Heart right ventricle (tissue), 16 donors: ENCODE data around the gene TRIP10. TPM values are rescaled to one million over a fixed set of nuclear protein-coding genes. Genes with fewer than 3 reads are reported as not detected.

Experiments
- ATAC-seq, 8 donors: fragments of 200-7000 bp; cut with Tn5 transposase; one replicate each; pipeline ENCODE4 v1.9.1; 2020; ENCODE audit warnings: mild to moderate bottlenecking in 8 of 8, moderate library complexity in 8 of 8, moderate number of reproducible peaks in 1 of 8
- DNase-seq, 2 donors: peaks; one replicate each; pipeline ENCODE4 v3.0.0-alpha.2; 2020
- H3K27ac ChIP-seq, 10 donors: fragments of 200-600 bp; sonication (generic) in 2 of 10; one replicate each; pipeline versions ENCODE4 v1.5.0 to v1.8.0; 2020 to 2022; ENCODE audit warnings: mild to moderate bottlenecking in 3 of 10
- H3K27me3 ChIP-seq, 7 donors: fragments of 200-600 bp; one replicate each; pipeline ENCODE4 v1.8.0; 2021 to 2022; ENCODE audit warnings: mild to moderate bottlenecking in 2 of 7
- H3K36me3 ChIP-seq, 9 donors: fragments of 200-600 bp; sonication (generic) in 1 of 9; one replicate each; pipeline versions ENCODE4 v1.5.0 to v1.8.0; 2020 to 2022; ENCODE audit warnings: mild to moderate bottlenecking in 2 of 9
- H3K4me1 ChIP-seq, 9 donors: fragments of 200-600 bp; sonication (generic) in 1 of 9; one replicate each; pipeline versions ENCODE4 v1.5.0 to v1.8.0; 2020 to 2022; ENCODE audit warnings: mild to moderate bottlenecking in 4 of 9
- H3K4me3 ChIP-seq, 10 donors: fragments of 200-600 bp; sonication (generic) in 2 of 10; one replicate each; pipeline versions ENCODE4 v1.5.0 to v1.8.0; 2020 to 2022; ENCODE audit warnings: mild to moderate bottlenecking in 7 of 10, moderate library complexity in 2 of 10
- H3K9me3 ChIP-seq, 11 donors: fragments of 200-600 bp in 10 of 11; sonication (generic) in 2 of 11; one replicate each; pipeline versions ENCODE4 v1.5.0 to v1.8.0; 2013 to 2022; ENCODE audit warnings: mild to moderate bottlenecking in 2 of 11, control low read depth in 1 of 11, moderate library complexity in 1 of 11
- CTCF ChIP-seq, 9 donors: fragments of 200-600 bp; sonication (generic) in 2 of 9; IDR thresholded peaks; one replicate each; pipeline versions ENCODE4 v1.5.0 to v1.8.0; 2021 to 2022; ENCODE audit warnings: antibody characterized with exemption in 9 of 9, mild to moderate bottlenecking in 5 of 9, moderate library complexity in 1 of 9
- WGBS, 2 donors: extraction: QIAGEN DNeasy Blood & Tissue Kit; methylation state at CpG; one replicate each; pipeline ENCODE4 v1.1.7; 2013; ENCODE audit warnings: inconsistent platforms in 1 of 2; 5-methylcytosine and 5-hydroxymethylcytosine counted together
- intact Hi-C, 10 donors: fragments of 100-400 bp; cut with DNase I; formaldehyde crosslinking; loops; one replicate each; pipeline versions ENCODE4 v1.11.1 to v1.14.2; 2022
- polyA plus RNA-seq, 2 donors: library from polyadenylated mRNA; stranded (reverse); fragments of 200-250 nt; gene quantifications; one replicate each; pipeline ENCODE4 v1.2.3, GENCODE V29; 2013
- total RNA-seq, 10 donors: library from RNA; stranded (reverse); fragmentation: NEBNext Ultra II Directional in 3 of 10; extraction: Animal tissue kit (Norgen Biotek cat#: 25700) in 3 of 10; gene quantifications; one replicate each; pipeline versions ENCODE4 v1.2.1 to v1.2.4, GENCODE V29; 2021 to 2023
- donor health status: Arrhythmogenic right ventricular cardiomyopathy.
- donor health status: ischemic (EF 13 %, LVEDD 7.1; RV severe dilation, severe dysfunction).
- donor health status: healthy with polysubstance abuse.
- donor health status: DM: no; HTN: yes; CAD: no.
- donor health status: DM: no; HTN: no; CAD: no.
- donor health status: ischemic (EF 25% LVEDD 6.9; RV normal size, moderate dysfunction).
- donor health status: ischemic (EF 25% LVEDD 5.7; RV mildly dilated, moderate dysfunction).
- donor health status: healthy.
- donor health status: DM: yes; HTN: yes; CAD: no.
- donor health status: Ischemic cardiomyopathy.
- donor health status: ischemic (EF 35%, LVEDD 5.7; RV mildly dilated, moderate dysfunction).
- donor health status: nonischemic (EF 11% LVEDD 7.7; RV severe dilation, severe dysfunction).
- donor health status: DM: yes; HTN: yes; CAD: no.
- donor health status: PGD.
- donor health status: ischemic (EF 29% LVEDD 5.4; RV normal size, mild dysfunction).
- donor health status: nonischemic (EF 23%, LVEDD 6.1; RV moderate dilation, normal function).

The TRIP10 gene
- total and polyA plus RNA-seq, 12 donors, result 60.6 to 314 (median 76.0) TPM

DNA sequence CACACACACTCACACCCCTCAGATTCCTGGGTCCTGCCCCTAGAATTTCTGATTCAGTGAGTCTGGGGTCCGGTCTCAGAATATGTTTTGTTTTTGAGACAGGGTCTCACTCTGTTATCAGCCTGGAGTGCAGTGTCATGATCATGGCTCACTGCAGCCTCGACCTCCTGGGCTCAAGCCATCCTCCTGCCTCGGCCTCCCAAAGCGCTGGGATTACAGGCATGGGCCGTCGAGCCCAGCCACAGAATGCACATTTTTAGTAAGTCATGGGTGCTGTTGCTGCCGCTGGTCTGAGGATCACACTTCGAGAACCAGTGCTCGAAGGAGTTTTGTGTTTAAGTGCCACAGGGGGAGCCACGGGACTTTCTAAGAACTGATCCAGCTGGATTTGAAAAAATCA, 47.5 kb upstream of the TRIP10 start:
- Histone ChIP-seq H3K9me3 (no peaks in the 10 kb centered on the region), H3K36me3 (peaks cover 0 to 13% (median 0%) of the 10 kb centered on the region in 9 donors), H3K27ac (no peak overlapping the region), H3K27me3 (peaks cover 0 to 19% (median 5%) of the 10 kb centered on the region in 7 donors), H3K4me1 (no peaks in the 10 kb centered on the region), H3K4me3 (no peak overlapping the region)
- TF ChIP-seq CTCF (IDR thresholded peaks at IDR 0.05), result no peak
- intact Hi-C loops, result no loop called here
- ATAC-seq (no peak), DNase-seq (no peak)
- WGBS, 2 donors, result 86 to 88% methylated on average over 10 of the region's 10 CpGs

GRCh38 chr19:6693056-6693471, 46.4 kb upstream of the TRIP10 start:
- peaks cover 0 to 19% (median 0%) of the 10 kb centered on the region in 9 donors for H3K36me3 ChIP-seq
- ATAC-seq (peak in 1 of 8 donors; percentile 25), DNase-seq (no peak)
- H3K4me3 ChIP-seq, result no peak overlapping the region
- H3K9me3 ChIP-seq, result no peaks in the 10 kb centered on the region
- TF ChIP-seq CTCF (IDR thresholded peaks at IDR 0.05), result no peak
- peaks cover 0 to 19% (median 5%) of the 10 kb centered on the region in 7 donors for H3K27me3 ChIP-seq
- H3K4me1 ChIP-seq, result no peaks in the 10 kb centered on the region
- H3K27ac ChIP-seq, result no peak overlapping the region
- WGBS, 2 donors, result 88 to 89% methylated on average over 13 of the region's 13 CpGs
- intact Hi-C loops, result no loop called here

- Histone ChIP-seq H3K4me3 (no peak overlapping the region), H3K27me3 (peaks cover 0 to 19% (median 5%) of the 10 kb centered on the region in 7 donors), H3K36me3 (peaks cover 0 to 18% (median 0%) of the 10 kb centered on the region in 9 donors), H3K4me1 (no peaks in the 10 kb centered on the region), H3K27ac (no peak overlapping the region), H3K9me3 (no peaks in the 10 kb centered on the region)
- TF ChIP-seq CTCF (IDR thresholded peaks at IDR 0.05), result no peak
- WGBS, 2 donors, result 64 to 73% methylated on average over 5 to 7 of the region's 7 CpGs
- intact Hi-C loops, result no loop called here
- DNase-seq (no peak), ATAC-seq (no peak)
Measured at GRCh38 chr19:6693681-6694080, 45.8 kb upstream of the TRIP10 start.

- H3K9me3 ChIP-seq, result no peaks in the 10 kb centered on the region
- 93 to 95% methylated on average over 22 to 24 of the region's 25 CpGs for WGBS, 2 donors
- peak in 1 of 8 donors; percentile 27 for ATAC-seq
Measured at GRCh38 chr19:6694147-6694815, 45.2 kb upstream of the TRIP10 start.

More at GRCh38 chr19:6694147-6694815, 45.2 kb upstream of the TRIP10 start:
- intact Hi-C loops, result no loop called here
- H3K4me3 ChIP-seq, result no peak overlapping the region
- H3K4me1 ChIP-seq, result no peaks in the 10 kb centered on the region
- no peak for DNase-seq
- TF ChIP-seq CTCF (IDR thresholded peaks at IDR 0.05), result no peak
- peaks cover 0 to 19% (median 5%) of the 10 kb centered on the region in 7 donors for H3K27me3 ChIP-seq
- H3K36me3 ChIP-seq, result peaks cover 0 to 15% (median 0%) of the 10 kb centered on the region in 9 donors
- no peak overlapping the region for H3K27ac ChIP-seq
